Measurements from ENCODE around the gene DUSP3.

DUSP3 gene

GRCh38 chr17:43768943-43769342 is 9.8 kb downstream of the DUSP3 start:
- no peak for DNase-seq (ENCODE audit: low read depth in 2 of 2)

- DNase-seq (ENCODE audit: low read depth in 2 of 2), result no peak
Observed at GRCh38 chr17:43768382-43768781, 10.4 kb downstream of the DUSP3 start.

- no peak for DNase-seq (ENCODE audit: low read depth in 2 of 2)
Observed at GRCh38 chr17:43767713-43768059, 11.1 kb downstream of the DUSP3 start.

GRCh38 chr17:43767053-43767712 is 11.6 kb downstream of the DUSP3 start:
- no peak for DNase-seq (ENCODE audit: low read depth in 2 of 2)

GRCh38 chr17:43766413-43767052 is 12.2 kb downstream of the DUSP3 start:
- no peak for DNase-seq (ENCODE audit: low read depth in 2 of 2)

- peak; percentile 60 to 68 for DNase-seq (ENCODE audit: low read depth in 2 of 2)
Observed at GRCh38 chr17:43760254-43760852, 18.4 kb downstream of the DUSP3 start.

- no peak for DNase-seq (ENCODE audit: low read depth in 2 of 2)
Observed at GRCh38 chr17:43759836-43760235, 18.9 kb downstream of the DUSP3 start.

- no peak for DNase-seq (ENCODE audit: low read depth in 2 of 2)
Observed at GRCh38 chr17:43758497-43759174, 20.1 kb downstream of the DUSP3 start, which contains the start of gene SOST. SOST (minus strand) TSS chr17:43758791; CDS start chr17:43758741, 50 bp downstream.

- no peak for DNase-seq (ENCODE audit: low read depth in 2 of 2)
Observed at GRCh38 chr17:43758086-43758485, 20.7 kb downstream of the DUSP3 start.

- no peak for DNase-seq (ENCODE audit: low read depth in 2 of 2)
Observed at GRCh38 chr17:43757171-43757660, 21.6 kb downstream of the DUSP3 start.

- DNase-seq (ENCODE audit: low read depth in 2 of 2), result no peak
Observed at GRCh38 chr17:43756201-43756600, 22.6 kb downstream of the DUSP3 start.

GRCh38 chr17:43755389-43755875 is 23.3 kb downstream of the DUSP3 start:
- DNase-seq (ENCODE audit: low read depth in 2 of 2), result no peak

GRCh38 chr17:43754947-43755346 is 23.8 kb downstream of the DUSP3 start:
- no peak for DNase-seq (ENCODE audit: low read depth in 2 of 2)

- no peak for DNase-seq (ENCODE audit: low read depth in 2 of 2)
Observed at GRCh38 chr17:43753493-43754129, 25.2 kb downstream of the DUSP3 start.

- no peak for DNase-seq (ENCODE audit: low read depth in 2 of 2)
Observed at GRCh38 chr17:43750153-43750552, 28.6 kb downstream of the DUSP3 start.

- DNase-seq (ENCODE audit: low read depth in 2 of 2), result no peak
Observed at GRCh38 chr17:43745541-43745940, 33.2 kb downstream of the DUSP3 start.

GRCh38 chr17:43741636-43742035 is 37.1 kb downstream of the DUSP3 start:
- no peak for DNase-seq (ENCODE audit: low read depth in 2 of 2)

GRCh38 chr17:43740541-43740940 is 38.2 kb downstream of the DUSP3 start:
- DNase-seq (ENCODE audit: low read depth in 2 of 2), result no peak

GRCh38 chr17:43737722-43738121 is 41.1 kb downstream of the DUSP3 start:
- no peak for DNase-seq (ENCODE audit: low read depth in 2 of 2)

- DNase-seq (ENCODE audit: low read depth in 2 of 2), result no peak
Observed at GRCh38 chr17:43736389-43736788, 42.4 kb downstream of the DUSP3 start.

- DNase-seq (ENCODE audit: low read depth in 2 of 2), result no peak
Observed at GRCh38 chr17:43734376-43734775, 44.4 kb downstream of the DUSP3 start.

- no peak for DNase-seq (ENCODE audit: low read depth in 2 of 2)
Observed at GRCh38 chr17:43733956-43734355, 44.8 kb downstream of the DUSP3 start.
